HG03558 (cell line): Measurements from ENCODE around the gene MAD2L2.

Source experiments
- ATAC-seq: cut with Tn5 transposase; IDR thresholded peaks from one replicate; pipeline ENCODE4 v1.9.1; 2021; ENCODE audit warnings: moderate number of reproducible peaks; ENCODE audit not compliant: unreplicated experiment; ENCODE audit errors: extremely low read depth

Gene MAD2L2

GRCh38 chr1:11681071-11681771 is at the start of gene MAD2L2:
TSS of gene MAD2L2 (minus strand) at chr1:11681148. CDS start at chr1:11680601, 547 bp downstream.
- ATAC-seq, result no peak

DNA sequence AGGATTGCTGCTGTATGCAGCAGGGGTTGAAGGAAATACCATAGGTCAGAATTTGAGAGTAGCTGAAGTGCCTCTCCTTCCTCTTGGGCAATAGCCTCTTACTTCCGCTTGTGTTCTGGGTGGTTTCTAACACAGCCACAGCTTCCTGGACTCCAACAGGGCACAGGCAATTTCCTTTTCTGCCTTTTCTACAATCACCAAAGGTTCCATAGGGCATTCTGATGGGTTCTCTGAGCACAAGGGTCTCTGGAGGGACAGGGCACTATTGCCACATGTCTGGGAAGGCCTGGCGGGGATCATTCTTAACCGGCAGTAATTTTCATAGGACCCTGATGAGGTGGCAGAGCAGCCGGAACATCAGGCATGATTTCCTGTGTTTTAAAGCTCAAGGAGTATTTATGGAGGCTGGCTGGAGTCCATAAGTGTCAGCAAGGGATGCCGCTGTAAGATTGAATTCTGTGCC is 49.5 kb upstream of the MAD2L2 start:
- no peak for ATAC-seq

GRCh38 chr1:11729498-11730428 is 48.8 kb upstream of the MAD2L2 start:
- ATAC-seq, result no peak

- ATAC-seq, result no peak
Measured at GRCh38 chr1:11729155-11729497, 48.2 kb upstream of the MAD2L2 start.

GRCh38 chr1:11728126-11728806 is 47.3 kb upstream of the MAD2L2 start:
- ATAC-seq, result no peak

GRCh38 chr1:11727119-11727518 is 46.2 kb upstream of the MAD2L2 start:
- no peak for ATAC-seq

DNA sequence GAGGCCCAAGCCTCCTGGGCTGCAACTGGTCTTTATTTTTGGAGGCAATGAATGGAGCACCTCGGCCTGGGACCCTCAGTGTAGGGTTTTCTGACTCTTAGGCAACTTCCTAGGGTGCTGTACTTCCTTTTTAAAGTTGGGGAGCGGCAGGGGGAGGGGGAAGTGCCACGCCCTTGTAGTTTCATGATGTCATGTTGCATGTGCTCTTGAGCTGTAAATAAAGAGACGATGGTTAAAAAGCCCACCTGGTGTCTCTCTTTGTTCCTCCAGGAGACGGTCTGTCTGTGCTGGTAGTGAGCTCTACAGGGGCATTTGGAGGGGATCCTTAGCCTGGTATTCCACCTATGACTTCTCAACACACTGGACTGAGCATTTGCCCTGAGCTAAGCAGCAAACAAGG is 44.7 kb upstream of the MAD2L2 start:
- ATAC-seq, result no peak

DNA sequence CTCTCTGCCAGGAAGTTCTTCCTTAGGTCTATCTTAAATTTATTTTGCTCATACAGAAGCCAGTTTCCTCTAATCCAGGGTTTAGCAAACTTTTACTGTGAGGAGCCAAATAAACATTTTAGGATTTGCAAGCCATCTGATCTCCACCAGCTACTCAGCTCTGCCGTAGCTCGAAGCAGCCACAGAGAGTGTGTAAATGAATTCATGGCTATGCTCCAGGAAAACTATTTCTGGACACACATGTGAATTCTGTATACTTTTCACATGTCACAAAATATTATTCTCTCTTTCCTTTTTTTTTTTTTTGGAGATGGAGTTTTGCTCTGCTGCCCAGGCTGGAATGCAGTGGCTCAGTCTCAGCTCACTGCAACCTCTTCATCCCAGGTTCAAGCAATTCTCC is 41.6 kb upstream of the MAD2L2 start:
- ATAC-seq, result no peak

GRCh38 chr1:11721311-11721710 is 40.4 kb upstream of the MAD2L2 start:
- ATAC-seq, result no peak

- ATAC-seq, result no peak
Measured at GRCh38 chr1:11720525-11720924, 39.6 kb upstream of the MAD2L2 start.

- ATAC-seq, result no peak
Measured at GRCh38 chr1:11720033-11720376, 39.1 kb upstream of the MAD2L2 start.

DNA sequence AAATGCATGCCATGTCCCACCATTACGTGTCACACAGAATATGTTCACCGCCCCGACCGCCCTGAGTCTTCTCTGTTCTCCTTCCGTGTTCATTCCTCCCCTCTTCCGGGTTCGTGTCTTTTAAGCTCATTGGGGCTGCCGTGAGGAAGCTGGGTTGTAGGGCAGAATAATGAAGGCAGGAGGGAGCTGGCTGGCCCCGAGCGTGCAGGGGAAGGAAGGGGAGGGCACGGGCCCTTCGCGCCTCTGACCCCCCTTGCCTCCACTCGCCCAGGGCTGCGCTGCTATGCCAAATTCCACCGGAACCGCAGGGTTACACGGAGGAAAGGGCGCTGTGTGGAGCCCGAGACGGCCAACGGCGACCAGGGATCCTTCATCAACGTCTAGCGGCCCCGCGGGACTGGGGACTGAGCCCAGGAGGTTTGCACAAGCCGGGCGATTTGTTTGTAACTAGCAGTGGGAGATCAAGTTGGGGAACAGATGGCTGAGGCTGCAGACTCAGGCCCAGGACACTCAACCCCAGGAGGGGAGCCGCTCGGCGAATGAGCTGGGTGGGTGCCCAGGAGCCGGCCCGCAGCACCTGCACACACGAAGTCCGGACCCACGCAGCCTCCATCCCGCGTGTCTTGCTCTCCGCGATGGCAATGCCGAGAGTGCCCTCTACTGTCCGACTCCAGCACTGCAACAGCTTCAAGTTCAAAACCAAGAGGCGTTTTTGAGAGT is 38.5 kb upstream of the MAD2L2 start:
- ATAC-seq, result no peak

DNA sequence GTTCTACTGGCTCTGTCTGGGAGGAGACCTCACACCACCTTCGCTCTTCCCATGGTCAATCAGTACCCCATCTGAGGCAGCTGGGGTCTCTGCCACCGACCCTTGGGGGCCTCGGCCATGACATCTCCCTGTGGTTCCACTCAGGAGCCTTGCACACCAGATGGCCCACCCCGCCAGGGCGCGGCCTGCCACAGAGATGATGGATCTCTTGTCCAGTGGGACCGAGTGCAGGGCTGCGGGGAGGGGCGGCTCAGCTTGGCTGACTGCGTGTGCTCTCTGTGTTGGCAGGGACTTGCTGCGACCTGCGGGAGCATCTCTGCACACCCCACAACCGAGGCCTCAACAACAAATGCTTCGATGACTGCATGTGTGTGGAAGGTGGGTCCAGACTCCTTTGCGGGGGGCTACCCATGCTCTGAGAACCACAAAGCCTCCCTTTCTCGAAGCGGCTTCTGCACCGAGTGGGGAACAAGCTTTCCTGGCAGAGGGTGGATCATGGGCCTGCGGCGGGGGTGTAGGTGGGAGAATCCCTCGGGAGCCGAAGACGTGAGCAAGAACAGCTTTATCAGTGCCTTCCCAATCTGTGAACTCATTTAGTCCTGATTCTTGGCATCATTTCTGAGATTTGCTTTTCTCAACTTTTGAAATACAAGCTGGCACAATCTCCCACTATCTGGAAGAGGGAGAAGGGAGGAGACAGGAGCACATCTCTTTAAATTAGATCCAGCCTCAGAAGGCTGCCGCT is 34.1 kb upstream of the MAD2L2 start:
- ATAC-seq, result no peak

DNA sequence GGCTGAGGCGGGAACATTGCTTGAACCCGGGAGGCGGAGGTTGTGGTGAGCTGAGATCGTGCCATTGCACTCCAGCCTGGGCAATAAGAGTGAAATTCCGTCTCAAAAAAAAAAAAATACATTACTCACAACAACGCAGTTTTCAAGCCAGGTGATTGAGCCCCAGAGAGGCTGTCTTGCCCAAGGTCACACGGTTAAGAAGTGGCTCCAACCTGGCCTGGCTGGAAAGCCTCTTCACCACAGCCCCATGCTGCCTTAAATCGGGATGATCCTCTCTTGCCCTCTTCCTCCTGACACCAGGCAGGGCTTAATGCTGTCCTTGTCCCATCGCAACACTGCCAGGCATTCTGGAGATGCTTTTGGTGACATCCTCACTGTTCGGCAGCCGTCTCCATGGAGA is 32.1 kb upstream of the MAD2L2 start:
- no peak for ATAC-seq

DNA sequence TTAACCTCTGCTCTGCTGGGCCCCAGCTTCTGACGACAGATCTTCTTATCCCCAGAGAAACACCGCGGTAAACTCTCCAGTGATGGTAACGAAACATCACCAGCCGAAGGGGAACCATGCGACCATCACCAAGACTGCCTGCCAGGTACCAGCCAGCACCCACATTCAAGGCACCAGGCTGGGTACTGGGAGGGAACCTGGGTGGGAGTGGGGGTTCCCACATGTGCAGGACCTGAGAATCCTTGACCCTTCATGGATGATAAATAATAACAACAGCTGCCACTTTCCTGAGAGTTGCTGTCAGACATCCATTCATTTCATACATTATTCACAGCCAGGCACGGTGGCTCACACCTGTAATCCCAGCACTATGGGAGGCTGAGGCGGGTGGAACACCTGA is 31.3 kb upstream of the MAD2L2 start:
- no peak for ATAC-seq

- no peak for ATAC-seq
Measured at GRCh38 chr1:11711490-11711889, 30.5 kb upstream of the MAD2L2 start.

DNA sequence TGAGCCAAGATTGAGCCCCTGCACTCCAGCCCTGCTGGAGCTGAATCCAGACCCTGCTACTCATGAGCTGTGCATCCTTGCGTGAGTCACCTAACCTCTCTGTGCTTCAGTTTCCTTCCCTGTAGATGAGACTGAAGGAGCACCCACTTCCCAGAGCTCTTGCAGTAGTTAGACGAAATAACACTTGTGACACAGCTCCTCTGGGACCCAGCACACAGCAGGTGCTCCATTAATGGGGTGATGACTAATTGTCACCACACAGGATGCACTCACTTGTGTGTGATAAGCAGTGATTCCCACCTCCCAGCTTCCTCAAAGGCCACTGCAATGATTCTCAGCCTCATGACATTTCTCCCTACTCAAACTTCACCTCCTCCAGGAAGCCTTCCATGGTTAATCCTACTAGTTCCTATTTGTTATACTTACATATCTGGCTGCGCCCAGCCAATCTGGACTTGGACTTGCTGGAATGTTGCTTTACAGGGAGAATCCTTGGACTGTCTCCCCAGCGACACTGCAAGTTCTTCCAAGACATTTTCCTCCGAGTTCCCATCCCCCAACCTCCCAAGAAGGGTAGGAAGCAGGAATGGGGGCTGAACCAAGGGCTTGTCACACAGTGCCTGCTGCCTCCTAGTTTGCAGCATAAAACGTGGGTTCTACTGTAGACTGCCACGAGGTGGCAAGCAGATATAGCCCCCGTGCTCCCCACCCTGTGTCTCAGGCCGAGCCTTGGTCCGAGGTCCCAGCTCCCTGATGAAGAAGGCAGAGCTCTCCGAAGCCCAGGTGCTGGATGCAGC is 27.8 kb upstream of the MAD2L2 start:
- ATAC-seq, result no peak

DNA sequence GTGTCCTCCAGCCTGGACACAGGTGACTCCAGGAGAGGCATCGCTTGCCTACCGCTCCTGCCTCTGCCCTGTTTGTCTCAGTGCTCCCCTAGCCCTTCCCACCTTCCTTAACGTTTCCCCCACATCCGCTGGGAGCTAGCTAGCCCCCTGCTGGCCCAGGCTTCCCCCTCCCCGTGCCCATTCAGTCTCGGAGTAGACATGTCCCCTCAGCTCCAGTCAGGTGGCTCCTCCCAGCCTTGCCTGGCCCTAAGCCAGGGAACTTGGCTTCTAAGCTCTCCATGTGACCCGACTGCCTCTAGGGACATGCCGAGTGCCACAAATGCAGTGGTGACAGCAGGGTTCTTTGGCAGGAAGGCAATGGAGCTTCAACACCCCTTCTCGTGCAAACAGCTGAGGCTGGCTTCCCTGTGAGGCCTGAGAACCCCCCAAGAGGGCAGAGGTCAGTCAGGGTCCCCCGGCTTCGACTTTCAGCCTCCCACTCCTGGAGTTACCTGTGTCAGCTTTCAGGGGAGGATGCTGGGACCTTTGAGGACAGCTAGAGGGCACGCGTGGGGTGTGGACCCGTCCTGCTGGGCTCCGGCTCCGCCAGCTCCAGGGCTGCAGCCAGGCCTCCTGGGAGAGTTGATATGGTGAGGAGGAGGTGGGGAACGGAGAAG is 26.8 kb upstream of the MAD2L2 start:
- ATAC-seq, result no peak
